ENCODE results near the gene REEP6.

The REEP6 gene

GRCh38 chr19:1457031-1457739, 33.8 kb upstream of the REEP6 start:
- FAIRE-seq: no peak

GRCh38 chr19:1457892-1458291, 33.1 kb upstream of the REEP6 start:
- no peak for FAIRE-seq

- FAIRE-seq: no peak
Measured at GRCh38 chr19:1459479-1459878, 31.5 kb upstream of the REEP6 start.

- FAIRE-seq: no peak
Measured at GRCh38 chr19:1460033-1460995, 30.7 kb upstream of the REEP6 start.

- FAIRE-seq: no peak
Measured at GRCh38 chr19:1461862-1462261, 29.1 kb upstream of the REEP6 start.

- no peak for FAIRE-seq
Measured at GRCh38 chr19:1465191-1466016, 25.6 kb upstream of the REEP6 start.

GRCh38 chr19:1466018-1466460, 24.9 kb upstream of the REEP6 start:
- no peak for FAIRE-seq

- no peak for FAIRE-seq
Measured at GRCh38 chr19:1466461-1467214, 24.3 kb upstream of the REEP6 start.

- FAIRE-seq: no peak
Measured at GRCh38 chr19:1467215-1467489, 23.8 kb upstream of the REEP6 start.

GRCh38 chr19:1467490-1468273, 23.3 kb upstream of the REEP6 start:
- no peak for FAIRE-seq

- no peak for FAIRE-seq
Measured at GRCh38 chr19:1468274-1468820, 22.6 kb upstream of the REEP6 start.

GRCh38 chr19:1468821-1469254, 22.1 kb upstream of the REEP6 start:
- no peak for FAIRE-seq

GRCh38 chr19:1469255-1470054, 21.5 kb upstream of the REEP6 start:
- no peak for FAIRE-seq

GRCh38 chr19:1470055-1470304, 21.0 kb upstream of the REEP6 start:
- no peak for FAIRE-seq

- no peak for FAIRE-seq
Measured at GRCh38 chr19:1470305-1471009, 20.5 kb upstream of the REEP6 start.

- no peak for FAIRE-seq
Measured at GRCh38 chr19:1471010-1471514, 19.9 kb upstream of the REEP6 start.

GRCh38 chr19:1471515-1472160, 19.3 kb upstream of the REEP6 start:
- FAIRE-seq: no peak

- no peak for FAIRE-seq
Measured at GRCh38 chr19:1472231-1473084, 18.5 kb upstream of the REEP6 start.

Data from islet of Langerhans (tissue), 1 donor.